HG03139 (cell line): ENCODE measurements around the gene DSCAM.

Experiments used
- ATAC-seq: cut with Tn5 transposase; IDR thresholded peaks from one replicate; pipeline ENCODE4 v1.9.1; 2021; ENCODE audit not compliant: unreplicated experiment

The DSCAM gene

DNA sequence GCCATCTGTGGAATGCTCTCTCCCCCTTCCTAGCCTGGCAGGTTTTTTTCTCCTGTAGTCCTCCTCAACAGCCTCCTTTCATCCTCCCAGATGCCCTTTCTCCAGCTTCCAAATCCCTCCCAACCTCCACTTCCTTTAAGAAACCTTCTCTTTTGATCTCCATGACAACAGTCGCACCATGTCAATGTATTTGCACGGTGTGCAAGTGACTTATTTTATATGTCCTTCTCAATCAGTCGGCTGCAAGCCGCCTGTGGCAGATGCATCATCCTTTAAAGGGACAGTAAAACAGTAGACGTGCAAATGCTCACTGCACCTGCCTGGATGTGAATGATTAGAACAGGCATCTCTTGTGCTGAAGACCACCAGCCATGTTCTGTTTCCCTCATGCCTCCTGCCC is 694.5 kb downstream of the DSCAM start:
- ATAC-seq = no peak

DNA sequence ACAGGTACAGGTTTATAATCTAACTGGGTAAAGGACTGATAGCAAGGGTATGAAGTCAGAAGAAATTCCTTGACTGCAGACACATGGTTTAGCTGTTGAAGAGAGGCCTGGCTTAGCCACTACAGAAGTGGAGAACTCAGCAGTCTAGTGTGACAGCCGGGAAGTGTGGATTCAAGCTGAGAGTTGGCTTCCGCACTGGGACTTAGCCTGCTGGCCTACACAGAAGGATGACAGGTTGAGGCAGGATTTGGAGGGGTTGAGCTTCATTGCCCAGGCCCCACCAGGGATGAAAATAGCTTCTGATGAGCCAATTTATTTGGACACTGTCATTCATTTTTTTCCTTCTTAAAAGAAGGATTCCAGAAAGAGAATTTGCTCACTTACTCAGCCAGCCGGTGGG is 695.3 kb downstream of the DSCAM start:
- ATAC-seq = no peak

GRCh38 chr21:40146216-40146837 is 700.6 kb downstream of the DSCAM start:
- ATAC-seq = no peak

DNA sequence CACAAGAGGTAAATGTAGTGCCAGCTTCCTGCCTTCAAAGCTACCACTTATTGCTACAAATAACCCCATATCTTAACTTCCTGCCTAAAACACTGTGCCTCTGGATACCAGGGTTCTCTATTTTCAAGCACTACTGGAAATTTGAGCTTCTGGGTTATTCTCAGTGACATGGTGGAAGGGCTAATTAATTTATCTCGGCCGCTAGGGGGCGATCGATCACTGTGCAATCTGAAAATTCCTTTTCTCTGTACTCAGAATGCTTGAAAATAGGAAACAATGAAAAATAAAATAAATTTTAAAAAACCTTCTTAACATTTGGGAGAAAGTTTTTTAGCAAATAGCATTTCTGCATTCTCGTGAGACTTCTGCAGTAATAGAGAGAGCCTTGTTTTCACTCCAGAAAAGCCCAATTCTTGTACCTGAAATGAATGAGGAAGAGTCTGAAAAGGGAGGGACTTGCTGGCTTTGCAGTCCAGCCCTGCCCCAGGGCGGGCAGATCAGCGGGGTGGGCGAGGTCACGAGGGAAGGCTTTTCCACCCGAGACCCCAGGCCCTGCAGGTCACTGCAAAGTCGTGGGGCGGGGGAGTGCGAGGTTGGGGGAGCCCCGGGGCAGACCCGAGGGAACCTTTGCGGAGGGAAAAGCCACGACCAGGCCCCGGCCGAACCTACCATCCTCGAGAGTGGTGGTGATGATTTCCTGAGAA is 703.0 kb downstream of the DSCAM start:
- no peak for ATAC-seq

DNA sequence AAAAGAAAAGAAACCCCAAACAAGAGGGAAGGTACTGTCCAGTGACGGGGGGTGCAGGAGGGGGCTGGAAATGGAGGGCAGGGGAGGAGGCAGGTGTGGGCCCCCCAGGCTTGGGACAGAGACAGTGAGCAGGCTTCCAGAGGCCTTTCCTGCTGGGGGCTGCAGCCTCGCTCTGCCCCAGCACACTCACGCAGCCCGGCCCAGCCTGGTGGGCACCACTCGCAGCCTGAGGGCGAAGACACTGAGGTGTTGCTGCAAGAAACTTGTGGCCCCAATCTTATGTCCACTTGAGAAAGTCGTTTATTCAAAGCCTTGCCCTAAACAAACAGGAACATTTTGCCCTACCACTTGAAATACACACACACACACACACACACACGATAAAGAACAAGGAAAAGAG is 705.3 kb downstream of the DSCAM start:
- no peak for ATAC-seq

DNA sequence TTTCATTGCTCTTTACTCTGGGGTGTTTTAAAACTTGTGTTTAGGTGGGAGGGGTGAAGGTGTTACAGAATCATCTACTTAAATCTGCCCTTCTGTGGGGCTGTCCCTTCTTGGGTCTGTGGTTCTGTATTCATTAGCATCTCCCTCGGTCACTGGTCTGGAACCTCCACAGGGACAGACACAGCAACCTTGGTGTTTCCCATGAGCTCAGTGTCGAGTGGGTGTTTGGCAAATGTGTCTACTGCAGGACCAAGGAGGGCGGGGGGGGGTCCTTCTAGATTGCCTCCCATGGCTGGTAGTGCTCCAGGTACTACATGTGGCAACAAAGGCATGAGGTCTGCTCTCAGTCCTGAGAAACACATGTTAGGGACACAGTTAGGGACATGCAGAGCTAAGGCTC is 706.3 kb downstream of the DSCAM start:
- ATAC-seq = no peak

GRCh38 chr21:40139636-40140035 is 707.3 kb downstream of the DSCAM start:
- no peak for ATAC-seq

GRCh38 chr21:40136571-40136970 is 710.4 kb downstream of the DSCAM start:
- ATAC-seq = no peak

- no peak for ATAC-seq
Measured at GRCh38 chr21:40134731-40135492, 712.0 kb downstream of the DSCAM start.

DNA sequence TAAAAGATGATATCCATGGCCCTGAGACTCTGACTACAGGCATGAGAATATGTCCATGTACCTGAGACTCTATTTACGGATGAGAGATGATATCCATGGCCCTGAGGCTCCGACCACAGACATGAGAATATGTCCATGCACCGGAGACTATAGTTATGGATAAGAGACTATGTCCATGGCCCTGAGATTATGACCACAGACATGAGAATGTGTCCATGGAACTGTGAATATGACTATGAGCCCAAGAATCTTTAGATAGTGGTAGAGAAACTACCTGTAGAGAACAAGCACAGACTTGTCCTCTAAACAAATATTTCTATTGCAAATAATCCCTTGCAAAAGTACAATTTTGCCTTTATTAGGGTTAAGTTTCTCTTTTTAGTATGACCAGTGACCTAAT is 716.5 kb downstream of the DSCAM start:
- ATAC-seq = no peak

DNA sequence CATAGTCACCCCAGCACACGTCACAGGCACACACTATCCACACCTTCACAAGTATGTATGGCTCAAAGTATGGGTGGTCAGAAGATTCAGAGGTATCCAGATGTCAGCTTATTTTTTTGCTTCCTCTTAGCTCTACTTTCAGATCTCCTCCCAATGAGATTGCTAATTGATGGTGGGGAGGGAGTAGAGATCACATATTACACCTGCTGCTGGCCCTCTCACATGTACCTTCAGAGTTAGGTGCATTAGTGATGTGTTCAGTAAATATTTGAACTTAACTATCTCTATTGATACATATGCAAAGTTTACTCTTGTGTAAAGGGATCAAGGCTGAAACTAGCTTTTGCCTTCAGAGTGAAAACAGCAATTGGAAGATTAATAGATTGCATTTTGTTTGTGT is 717.1 kb downstream of the DSCAM start:
- no peak for ATAC-seq

DNA sequence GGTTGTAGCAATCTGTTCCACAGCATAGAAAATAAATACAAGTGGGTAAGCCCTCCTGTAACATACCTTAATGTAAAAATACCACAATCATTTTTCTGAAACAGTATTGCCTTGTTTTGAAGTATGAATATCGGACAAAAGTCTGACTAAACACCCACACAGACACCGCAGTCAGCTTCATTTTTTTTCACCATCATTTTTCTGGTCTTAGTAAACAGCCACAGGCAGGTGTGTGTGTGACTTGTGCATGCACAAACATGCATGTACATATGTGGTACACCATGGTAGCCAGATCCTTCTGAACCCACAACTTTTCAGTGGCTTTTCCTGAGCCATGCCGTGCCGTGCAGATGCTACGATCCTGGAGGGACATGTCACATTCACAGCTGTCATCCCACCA is 718.1 kb downstream of the DSCAM start:
- ATAC-seq = no peak

DNA sequence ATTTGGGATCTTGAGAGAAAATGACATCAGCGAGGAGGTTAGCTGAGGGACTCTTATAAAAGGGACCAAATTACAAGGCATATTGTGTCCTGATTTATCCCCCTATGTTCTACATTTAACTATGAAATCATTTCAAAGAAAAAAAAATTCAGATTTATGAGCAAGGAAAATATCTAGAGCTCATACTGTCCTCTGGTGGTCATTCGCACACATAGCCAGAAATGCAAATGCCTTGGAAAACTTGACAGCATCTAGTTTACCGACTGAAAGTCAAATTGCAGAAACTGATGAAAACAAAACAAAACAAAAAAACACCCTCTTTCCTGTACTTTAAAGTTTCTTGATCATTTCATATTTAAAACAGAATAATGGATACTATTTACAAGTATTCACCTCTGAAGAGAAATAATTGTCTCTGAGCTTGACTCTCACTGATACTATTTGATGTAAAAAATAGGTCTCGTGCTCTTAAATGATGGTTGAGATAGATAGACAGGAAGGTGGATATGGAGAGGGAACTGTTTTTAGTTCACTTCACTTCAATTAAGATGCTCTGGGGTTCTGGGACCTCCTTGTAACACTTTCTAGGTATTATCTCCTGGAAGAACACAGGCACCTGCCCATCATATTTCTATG is 725.9 kb downstream of the DSCAM start:
- no peak for ATAC-seq

DNA sequence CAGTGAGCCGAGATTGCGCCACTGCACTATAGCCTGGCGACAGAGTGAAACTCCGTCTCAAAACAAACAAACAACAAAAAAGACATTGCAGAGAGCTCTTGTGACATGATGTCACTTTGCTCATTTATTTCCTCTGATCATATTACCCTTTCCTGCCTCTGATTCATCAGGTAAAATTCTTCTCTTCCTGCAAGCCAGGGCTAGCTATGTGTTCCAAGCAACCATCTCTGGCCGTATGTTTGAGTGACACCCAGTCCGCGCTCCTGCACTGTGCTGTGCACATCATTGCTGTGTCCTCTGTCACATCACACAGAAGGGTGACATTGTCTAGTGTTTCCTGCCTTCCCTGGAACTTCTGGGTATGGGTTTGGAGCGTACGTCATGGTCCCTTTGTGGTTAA is 728.4 kb downstream of the DSCAM start:
- ATAC-seq = no peak

- no peak for ATAC-seq
Measured at GRCh38 chr21:40117236-40117635, 729.7 kb downstream of the DSCAM start.

DNA sequence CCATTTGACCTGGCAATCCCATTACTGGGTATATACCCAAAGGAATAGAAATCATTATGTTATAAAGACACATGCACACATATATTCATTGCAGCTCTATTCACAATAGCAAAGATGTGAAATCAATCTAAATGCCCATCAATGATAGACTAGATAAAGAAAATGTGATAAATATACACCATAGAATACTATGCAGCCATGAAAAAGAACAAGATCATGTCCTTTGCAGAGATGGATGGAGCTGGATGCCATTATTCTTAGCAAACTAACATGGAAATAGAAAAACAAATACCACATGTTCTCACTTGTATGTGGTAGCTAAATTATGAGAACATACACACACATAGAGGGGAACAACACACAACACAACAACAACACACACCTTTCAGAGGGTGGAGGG is 731.2 kb downstream of the DSCAM start:
- ATAC-seq = no peak

DNA sequence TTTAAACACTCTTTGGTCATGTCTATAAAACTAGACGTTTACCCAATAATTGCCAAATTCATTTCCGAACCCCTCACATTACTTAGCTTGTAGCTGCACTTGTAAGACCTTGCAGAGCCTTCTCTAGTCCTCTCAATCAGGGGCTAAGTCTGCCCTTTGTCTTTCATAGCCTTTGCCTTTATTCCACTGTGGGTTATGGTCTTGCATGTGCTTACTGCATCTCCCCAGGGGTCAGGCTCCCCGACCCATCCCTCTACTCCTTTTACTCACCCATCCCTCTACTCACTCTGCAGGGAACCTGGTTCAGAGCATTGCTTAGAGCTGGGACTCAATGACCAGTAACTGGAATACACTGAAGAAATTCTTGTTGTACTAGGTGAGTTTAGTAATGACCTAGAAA is 744.3 kb downstream of the DSCAM start:
- ATAC-seq = no peak

DNA sequence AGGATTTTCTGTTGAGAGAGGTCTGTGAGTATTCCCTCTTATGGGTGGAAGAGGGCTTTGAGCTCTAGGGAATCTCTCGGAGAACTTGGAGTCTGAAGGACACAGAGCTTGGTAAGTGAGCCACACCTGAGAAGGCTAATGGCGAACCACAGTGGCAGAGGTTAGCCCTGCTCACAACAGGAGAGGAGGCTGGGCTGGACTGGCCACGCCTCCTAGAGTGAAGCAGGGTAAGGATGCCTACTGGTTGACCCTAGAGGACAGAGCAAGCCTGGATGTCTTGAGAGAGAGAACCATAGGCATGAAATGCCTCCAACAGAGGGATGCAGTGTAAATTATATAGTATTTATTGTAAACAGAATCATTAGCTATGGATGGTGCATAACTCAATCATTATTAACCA is 747.1 kb downstream of the DSCAM start:
- ATAC-seq = no peak

- no peak for ATAC-seq
Measured at GRCh38 chr21:40095477-40095876, 751.5 kb downstream of the DSCAM start.

GRCh38 chr21:40080385-40080784 is 766.6 kb downstream of the DSCAM start:
- ATAC-seq = no peak

DNA sequence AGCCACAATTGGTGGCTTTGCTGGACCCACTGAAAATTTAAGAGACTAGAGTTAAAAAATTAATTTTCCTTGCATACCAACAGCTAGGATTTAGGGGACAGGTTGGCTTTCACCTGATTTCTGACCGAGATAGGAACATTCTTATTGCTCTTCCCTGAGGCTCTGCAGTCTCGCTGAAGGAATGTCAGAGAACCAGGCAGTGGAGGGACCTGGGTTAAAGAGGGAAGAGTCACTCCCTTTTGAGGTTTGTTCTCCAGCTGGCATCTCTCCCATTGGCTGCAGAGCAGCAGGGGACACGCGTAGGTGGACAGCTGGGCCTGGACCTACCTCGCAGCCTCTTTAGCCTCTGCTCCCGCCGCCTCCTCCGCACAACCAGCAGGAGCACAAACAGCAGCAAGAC is 772.2 kb downstream of the DSCAM start:
- ATAC-seq = no peak

- no peak for ATAC-seq
Measured at GRCh38 chr21:40074198-40074597, 772.8 kb downstream of the DSCAM start.
